Mesenchymal stem cell (in vitro differentiated cells and primary cell): Measurements from ENCODE around the gene CAMK4.

Source experiments
- DNase-seq: peaks from one replicate; pipeline ENCODE4 v3.0.0-alpha.2; 2013
- H2AFZ ChIP-seq: one replicate; pipeline ENCODE4 v1.6.1; 2013; ENCODE audit warnings: low read depth, mild to moderate bottlenecking, control low read depth, inconsistent platforms, low read length, moderate library complexity
- H2AK5ac ChIP-seq: 2 replicates; pipeline ENCODE4 v1.6.1; 2013; ENCODE audit warnings: low read length, moderate library complexity, mild to moderate bottlenecking, inconsistent platforms; ENCODE audit not compliant: severe bottlenecking
- H2BK120ac ChIP-seq: one replicate; pipeline ENCODE4 v1.6.1; 2013; ENCODE audit warnings: low read depth, mild to moderate bottlenecking, inconsistent platforms, low read length, moderate library complexity
- H2BK12ac ChIP-seq, 2 experiments: one replicate each; pipeline ENCODE4 v1.6.1; 2013; ENCODE audit warnings: inconsistent platforms in 2 of 2, low read length in 2 of 2, mild to moderate bottlenecking in 2 of 2, moderate library complexity in 2 of 2, control low read depth in 1 of 2
- H2BK15ac ChIP-seq: one replicate; pipeline ENCODE4 v1.6.1; 2013; ENCODE audit warnings: mild to moderate bottlenecking, low read depth, inconsistent platforms; ENCODE audit not compliant: poor library complexity, severe bottlenecking
- H2BK5ac ChIP-seq: 2 replicates; pipeline ENCODE4 v1.6.1; 2013; ENCODE audit warnings: low read depth, mild to moderate bottlenecking, low read length, control low read depth, inconsistent platforms; ENCODE audit not compliant: poor library complexity, severe bottlenecking
- H3K14ac ChIP-seq, 2 experiments: one replicate each; pipeline ENCODE4 v1.6.1; 2013; ENCODE audit warnings: inconsistent platforms in 2 of 2, low read length in 2 of 2, control low read depth in 1 of 2, mild to moderate bottlenecking in 1 of 2, moderate library complexity in 1 of 2
- H3K18ac ChIP-seq, 2 experiments: one replicate each; pipeline ENCODE4 v1.6.1; 2013; ENCODE audit warnings: inconsistent platforms in 2 of 2, low read length in 2 of 2, control low read depth in 1 of 2, low read depth in 1 of 2, mild to moderate bottlenecking in 1 of 2
- H3K23ac ChIP-seq, 2 experiments: one replicate each; pipeline ENCODE4 v1.6.1; 2013; ENCODE audit warnings: inconsistent platforms in 2 of 2, low read length in 2 of 2, mild to moderate bottlenecking in 2 of 2, moderate library complexity in 2 of 2, control low read depth in 1 of 2
- H3K27ac ChIP-seq: 2 replicates; pipeline ENCODE4 v1.5.1; 2013; ENCODE audit warnings: mild to moderate bottlenecking, moderate library complexity, low read length, control low read depth, inconsistent platforms; ENCODE audit not compliant: poor library complexity, severe bottlenecking
- H3K27me3 ChIP-seq, 2 experiments: 2 replicates each; pipeline versions ENCODE4 v1.6.1 to v1.7.0; 2013; ENCODE audit warnings: low read length in 2 of 2, mild to moderate bottlenecking in 2 of 2, moderate library complexity in 2 of 2, control low read depth in 1 of 2, inconsistent platforms in 1 of 2; ENCODE audit not compliant: control insufficient read depth in 1 of 2, insufficient read depth in 1 of 2
- H3K36me3 ChIP-seq, 2 experiments: 2 replicates each; pipeline versions ENCODE4 v1.6.1 to v1.7.0; 2013; ENCODE audit warnings: low read length in 2 of 2, control low read depth in 1 of 2, inconsistent platforms in 1 of 2, low read depth in 1 of 2, mild to moderate bottlenecking in 1 of 2; ENCODE audit not compliant: insufficient read depth in 2 of 2, control insufficient read depth in 1 of 2
- H3K4ac ChIP-seq, 2 experiments: one replicate each; pipeline ENCODE4 v1.6.1; 2013; ENCODE audit warnings: inconsistent platforms in 2 of 2, low read length in 2 of 2, mild to moderate bottlenecking in 2 of 2, moderate library complexity in 2 of 2, control low read depth in 1 of 2, low read depth in 1 of 2
- H3K4me1 ChIP-seq: 2 replicates; pipeline ENCODE4 v1.6.1; 2013; ENCODE audit warnings: low read depth, low read length, control low read depth; ENCODE audit not compliant: control insufficient read depth, insufficient read depth
- H3K4me2 ChIP-seq: 2 replicates; pipeline ENCODE4 v1.6.1; 2013; ENCODE audit warnings: low read length, mild to moderate bottlenecking, inconsistent platforms; ENCODE audit not compliant: poor library complexity, severe bottlenecking
- H3K4me3 ChIP-seq, 2 experiments: 2 replicates each; pipeline versions ENCODE4 v1.5.1 to v1.7.0; 2013; ENCODE audit warnings: low read length in 2 of 2, mild to moderate bottlenecking in 2 of 2, control low read depth in 1 of 2, low read depth in 1 of 2; ENCODE audit not compliant: insufficient read depth in 1 of 2
- H3K79me1 ChIP-seq: replicated peaks from 2 replicates; pipeline ENCODE4 v1.6.1; 2013; ENCODE audit warnings: mild to moderate bottlenecking, control low read depth, low read length, inconsistent platforms; ENCODE audit not compliant: poor library complexity, severe bottlenecking
- H3K9ac ChIP-seq: 2 replicates; pipeline ENCODE4 v1.7.0; 2013; ENCODE audit warnings: mild to moderate bottlenecking, low read length, moderate library complexity
- H3K9me3 ChIP-seq: 2 replicates; pipeline ENCODE4 v1.7.0; 2013; ENCODE audit warnings: mild to moderate bottlenecking, low read length; ENCODE audit not compliant: control insufficient read depth
- H4K8ac ChIP-seq: one replicate; pipeline ENCODE4 v1.6.1; 2013; ENCODE audit warnings: inconsistent platforms, mild to moderate bottlenecking, low read length, moderate library complexity
- H4K91ac ChIP-seq: one replicate; pipeline ENCODE4 v1.6.1; 2013; ENCODE audit warnings: mild to moderate bottlenecking, low read length, inconsistent platforms
- WGBS: methylation state at CpG from one replicate; pipeline ENCODE4 v1.1.7; 2013; ENCODE audit warnings: mixed read lengths; 5-methylcytosine and 5-hydroxymethylcytosine counted together

The CAMK4 gene

DNA sequence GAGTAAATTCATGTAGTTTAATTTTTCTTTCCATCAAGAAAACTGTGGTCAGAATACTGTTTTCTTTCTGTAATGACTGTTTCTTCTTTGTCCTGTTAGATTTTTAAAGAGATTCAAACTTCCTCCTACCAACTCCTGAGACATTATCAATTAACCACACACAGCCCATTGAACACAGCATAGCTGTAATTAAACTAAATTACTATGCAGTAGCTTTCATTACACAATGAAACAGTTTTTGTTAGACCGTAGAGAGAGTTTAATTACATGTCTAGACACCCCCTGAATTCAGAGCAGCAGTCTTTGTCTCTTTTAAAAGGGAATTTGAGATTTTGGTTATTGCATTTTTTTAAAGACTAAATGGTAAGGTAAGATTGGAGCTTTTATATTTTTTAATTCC, 210.6 kb downstream of the CAMK4 start:
- H2AK5ac ChIP-seq = no peak overlapping the region
- no peak overlapping the region for H3K4ac ChIP-seq
- no peak overlapping the region for H3K23ac ChIP-seq
- no peak overlapping the region for H2AFZ ChIP-seq
- no peaks in the 10 kb centered on the region for H3K27me3 ChIP-seq
- no peak overlapping the region for H3K27ac ChIP-seq
- H3K14ac ChIP-seq = no peak overlapping the region
- no peak overlapping the region for H2BK5ac ChIP-seq
- no CpG with 5 or more reads among the region's 1 CpG for WGBS
- no peak overlapping the region for H3K18ac ChIP-seq
- no peaks in the 10 kb centered on the region for H3K79me1 ChIP-seq
- DNase-seq = no peak
- H4K91ac ChIP-seq = no peak overlapping the region
- H2BK120ac ChIP-seq = no peak overlapping the region
- H3K4me3 ChIP-seq = no peak overlapping the region
- no peaks in the 10 kb centered on the region for H3K9me3 ChIP-seq
- H4K8ac ChIP-seq = no peak overlapping the region
- H3K4me1 ChIP-seq = no peaks in the 10 kb centered on the region
- no peak overlapping the region for H2BK12ac ChIP-seq
- no peaks in the 10 kb centered on the region for H3K36me3 ChIP-seq
- H2BK15ac ChIP-seq = no peak overlapping the region
- no peak overlapping the region for H3K4me2 ChIP-seq
- H3K9ac ChIP-seq = no peak overlapping the region

DNA sequence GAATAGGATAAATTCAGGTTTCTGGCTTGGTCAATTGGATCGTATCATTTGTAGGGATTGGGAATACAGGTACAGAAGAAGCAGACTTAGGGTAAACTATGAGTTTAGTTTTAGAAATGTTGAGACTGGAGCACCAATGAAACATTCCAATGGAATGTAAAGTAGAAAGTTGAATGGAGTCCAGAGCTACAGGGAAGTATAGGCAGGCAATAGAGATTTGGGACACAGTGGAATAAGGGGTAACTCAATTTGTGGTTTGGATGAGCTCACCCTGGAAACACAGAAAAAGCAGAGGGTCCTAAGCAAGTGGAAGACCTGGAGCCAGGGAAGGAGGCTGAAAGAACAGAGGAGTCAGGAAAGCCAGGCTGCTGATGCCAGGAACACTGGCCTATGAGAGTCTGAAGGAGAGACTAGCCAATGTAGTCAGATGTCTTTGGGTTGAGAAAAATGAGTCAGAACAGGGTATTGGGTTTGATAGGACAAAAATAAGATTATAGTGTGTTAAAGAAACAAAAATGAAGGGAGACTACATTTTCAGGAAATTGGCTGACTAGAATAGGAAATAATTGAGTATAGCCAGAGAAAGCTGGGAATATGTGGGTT, 215.4 kb downstream of the CAMK4 start:
- WGBS = 76% methylated on average over 1 of the region's 1 CpG
- no peak overlapping the region for H3K4me2 ChIP-seq
- no peak overlapping the region for H3K4me3 ChIP-seq
- no peaks in the 10 kb centered on the region for H3K9me3 ChIP-seq
- H3K4me1 ChIP-seq = no peaks in the 10 kb centered on the region
- no peak overlapping the region for H2AFZ ChIP-seq
- H4K91ac ChIP-seq = no peak overlapping the region
- no peak overlapping the region for H2BK120ac ChIP-seq
- peak overlapping the region in 1 of 2 experiments; percentile 61 for H3K18ac ChIP-seq
- peak overlapping the region in 1 of 2 experiments; percentile 69 for H2BK12ac ChIP-seq
- no peak overlapping the region for H3K4ac ChIP-seq
- no peak overlapping the region for H3K9ac ChIP-seq
- H3K79me1 ChIP-seq = no peaks in the 10 kb centered on the region
- no peak overlapping the region for H3K27ac ChIP-seq
- no peak overlapping the region for H2BK5ac ChIP-seq
- H2BK15ac ChIP-seq = no peak overlapping the region
- no peak overlapping the region for H4K8ac ChIP-seq
- no peaks in the 10 kb centered on the region for H3K27me3 ChIP-seq
- H3K36me3 ChIP-seq = no peaks in the 10 kb centered on the region
- H2AK5ac ChIP-seq = no peak overlapping the region
- DNase-seq = peak; percentile 35
- H3K14ac ChIP-seq = no peak overlapping the region
- no peak overlapping the region for H3K23ac ChIP-seq

DNA sequence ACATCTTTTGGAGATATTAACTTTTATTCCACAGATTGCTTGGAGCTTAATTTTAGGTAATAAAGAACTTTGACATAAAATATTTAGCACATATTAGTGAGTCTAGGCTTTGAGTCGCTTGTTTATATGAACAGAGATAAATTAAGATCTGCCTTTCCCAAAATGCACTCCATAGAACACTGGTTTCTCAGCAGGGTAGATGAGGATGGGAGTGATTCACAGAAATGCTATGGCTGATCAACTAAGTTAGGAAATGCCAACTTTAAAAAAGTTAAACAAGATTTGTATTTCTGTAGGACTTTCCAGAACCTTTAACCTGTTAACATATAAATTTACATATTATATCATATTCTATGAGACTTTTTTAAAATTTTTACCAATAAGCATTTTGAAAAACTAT, 222.9 kb downstream of the CAMK4 start:
- Histone ChIP-seq H3K9me3 (no peaks in the 10 kb centered on the region), H3K23ac (no peak overlapping the region), H4K91ac (no peak overlapping the region), H3K4me1 (no peaks in the 10 kb centered on the region), H2BK120ac (no peak overlapping the region), H3K4me3 (no peak overlapping the region), H3K36me3 (no peaks in the 10 kb centered on the region), H3K14ac (no peak overlapping the region), H3K27me3 (no peaks in the 10 kb centered on the region), H2AFZ (no peak overlapping the region), H3K27ac (no peak overlapping the region), H4K8ac (no peak overlapping the region), H3K9ac (no peak overlapping the region), H3K4ac (no peak overlapping the region), H2BK5ac (no peak overlapping the region), H2AK5ac (no peak overlapping the region), H2BK15ac (no peak overlapping the region), H2BK12ac (no peak overlapping the region), H3K79me1 (no peaks in the 10 kb centered on the region), H3K4me2 (no peak overlapping the region), H3K18ac (no peak overlapping the region)
- no CpG with 5 or more reads among the region's 1 CpG for WGBS
- peak; percentile 17 for DNase-seq

DNA sequence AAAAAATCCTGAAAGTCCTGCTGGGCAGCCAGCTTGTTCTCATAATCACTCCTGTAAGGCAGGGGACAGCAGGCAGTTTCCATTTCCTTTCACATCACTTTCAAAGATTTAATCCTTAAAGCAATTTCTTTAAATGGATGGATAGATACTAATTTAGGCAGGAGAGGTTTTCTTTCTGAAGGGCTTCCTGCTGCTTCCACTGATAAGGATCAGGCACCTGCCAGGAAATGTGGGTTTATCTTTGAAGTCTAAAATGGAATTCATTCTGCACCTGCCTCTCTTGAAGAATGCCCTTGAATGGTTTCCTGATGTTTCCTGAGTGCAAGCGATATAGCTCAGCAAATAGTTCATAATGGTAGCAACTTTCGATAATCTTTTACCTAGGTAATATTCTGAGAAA, 223.6 kb downstream of the CAMK4 start:
- no peak for DNase-seq
- Histone ChIP-seq H2BK15ac (no peak overlapping the region), H3K4me1 (no peaks in the 10 kb centered on the region), H2AFZ (no peak overlapping the region), H3K4me3 (no peak overlapping the region), H3K36me3 (no peaks in the 10 kb centered on the region), H2BK5ac (no peak overlapping the region), H3K9ac (no peak overlapping the region), H3K18ac (peak overlapping the region in 1 of 2 experiments; percentile 4), H3K4ac (no peak overlapping the region), H2BK12ac (no peak overlapping the region), H3K4me2 (no peak overlapping the region), H3K27me3 (no peaks in the 10 kb centered on the region), H3K23ac (no peak overlapping the region), H3K27ac (no peak overlapping the region), H3K79me1 (no peaks in the 10 kb centered on the region), H2BK120ac (no peak overlapping the region), H3K14ac (no peak overlapping the region), H4K91ac (no peak overlapping the region), H2AK5ac (no peak overlapping the region), H4K8ac (no peak overlapping the region), H3K9me3 (no peaks in the 10 kb centered on the region)
- WGBS = no CpG with 5 or more reads among the region's 2 CpGs
